ENCODE measurements around the gene PVALEF.
A peak's percentile ranks its signal among the peaks of the same experiment; 100 is the strongest.

The PVALEF gene

DNA sequence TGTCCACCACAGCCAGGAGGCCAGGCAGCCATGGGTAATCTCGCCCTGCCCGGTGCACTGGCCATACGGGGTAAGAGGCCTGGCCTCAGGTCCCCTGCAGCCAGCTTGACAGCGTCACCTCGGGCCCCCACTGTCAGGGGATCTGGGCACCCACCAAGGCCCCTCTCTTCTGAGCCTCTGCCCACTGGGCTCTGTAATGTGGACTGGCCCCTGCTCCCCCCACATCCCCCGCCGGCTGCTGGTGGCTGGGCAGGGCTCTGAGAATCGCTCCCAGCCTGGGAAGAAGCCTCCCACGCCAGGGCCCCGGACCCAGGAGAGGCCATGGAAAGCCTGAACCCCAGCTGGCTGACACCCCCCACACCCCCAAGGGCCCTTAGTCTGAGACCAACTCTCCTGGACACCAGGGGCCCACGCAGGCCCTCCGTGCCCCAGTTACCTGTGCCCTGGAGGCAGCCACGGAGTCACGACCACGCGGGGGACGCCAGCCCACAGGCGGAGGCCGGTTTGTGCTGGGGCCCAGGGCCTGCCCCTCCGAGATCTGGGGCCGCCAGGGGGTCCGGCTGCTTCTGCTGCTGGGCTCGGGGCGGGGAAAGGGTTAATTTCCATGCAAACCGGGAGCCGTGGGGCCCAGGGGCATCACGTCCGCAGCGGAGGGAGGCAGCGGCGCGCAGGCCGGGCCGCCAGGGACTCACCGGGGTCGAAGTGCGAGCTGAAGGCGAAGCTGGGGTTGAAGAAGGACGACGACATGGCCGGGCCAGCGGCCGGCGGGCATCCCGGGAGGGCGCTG, at the start of gene PVALEF:
Gene PVALEF (plus strand): TSS at position 262 of the 787 bp plus-strand sequence. CDS start 15,720 bp downstream, outside the sequence.
- peak; percentile 63 for DNase-seq (ENCODE audit: low spot score)

DNA sequence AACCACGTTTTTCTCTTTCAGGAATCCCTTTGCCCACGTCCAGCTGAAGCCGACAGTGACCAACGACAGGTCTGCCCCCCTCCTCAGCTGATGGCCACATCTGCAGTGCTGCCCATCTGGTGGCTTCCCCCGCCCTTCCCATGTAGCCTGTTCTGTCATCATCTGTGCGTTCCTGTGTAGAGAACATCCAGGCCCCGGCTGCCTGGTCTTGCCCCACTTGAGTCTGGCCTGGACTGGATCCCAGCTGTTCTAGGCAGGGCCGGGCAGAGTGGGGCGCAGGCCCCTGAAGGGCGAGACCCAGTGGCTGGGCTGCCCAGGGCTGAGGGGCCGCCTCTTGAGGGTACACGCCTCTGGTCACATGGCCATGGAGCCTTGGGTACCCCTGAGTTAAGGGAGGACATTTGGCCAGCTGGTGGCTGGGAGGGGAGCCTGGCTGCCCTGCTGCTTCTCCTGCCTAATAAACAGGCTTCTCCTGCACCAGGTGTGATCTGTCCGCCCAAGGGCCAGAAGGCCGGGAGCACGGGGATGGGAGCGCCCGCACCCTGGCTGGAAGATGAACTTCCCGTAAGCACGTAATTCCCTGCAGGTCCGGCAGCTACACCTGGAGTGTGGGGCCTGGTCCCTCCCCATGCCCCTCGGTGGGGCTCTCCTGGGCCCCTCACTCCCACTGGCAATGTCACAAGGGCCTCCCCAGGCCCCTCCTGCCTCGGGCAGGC, 49.4 kb upstream of the PVALEF start:
- peak; percentile 59 for DNase-seq (ENCODE audit: low spot score)

DNA sequence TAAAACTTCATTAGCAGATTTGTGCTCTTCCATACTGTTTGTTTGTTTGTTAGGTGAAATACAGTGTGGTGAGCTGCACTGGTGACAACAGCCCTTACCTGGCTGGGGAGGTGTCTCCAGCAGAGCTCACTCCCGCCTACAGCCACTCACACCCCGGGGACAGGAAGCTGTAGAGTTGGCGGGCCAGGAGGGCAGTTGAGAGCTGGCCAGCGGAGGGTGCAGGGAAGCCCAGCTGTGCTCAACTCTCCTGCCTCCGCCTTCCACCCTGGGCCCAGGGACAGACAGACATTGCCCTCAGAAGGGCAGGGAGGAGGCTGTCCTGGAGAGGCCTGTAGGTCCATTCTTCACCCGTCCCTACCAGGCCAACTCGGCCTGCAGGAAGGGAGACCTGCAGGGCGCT, 48.6 kb upstream of the PVALEF start:
- no peak for DNase-seq (ENCODE audit: low spot score)

GRCh38 chr17:81117672-81118198, 47.6 kb upstream of the PVALEF start:
- no peak for DNase-seq (ENCODE audit: low spot score)

GRCh38 chr17:81118308-81119221, 46.7 kb upstream of the PVALEF start:
- no peak for DNase-seq (ENCODE audit: low spot score)

- peak; percentile 97 for DNase-seq (ENCODE audit: low spot score)
Observed at GRCh38 chr17:81119223-81120148, 45.8 kb upstream of the PVALEF start.

GRCh38 chr17:81120149-81120484, 45.2 kb upstream of the PVALEF start:
- no peak for DNase-seq (ENCODE audit: low spot score)

DNA sequence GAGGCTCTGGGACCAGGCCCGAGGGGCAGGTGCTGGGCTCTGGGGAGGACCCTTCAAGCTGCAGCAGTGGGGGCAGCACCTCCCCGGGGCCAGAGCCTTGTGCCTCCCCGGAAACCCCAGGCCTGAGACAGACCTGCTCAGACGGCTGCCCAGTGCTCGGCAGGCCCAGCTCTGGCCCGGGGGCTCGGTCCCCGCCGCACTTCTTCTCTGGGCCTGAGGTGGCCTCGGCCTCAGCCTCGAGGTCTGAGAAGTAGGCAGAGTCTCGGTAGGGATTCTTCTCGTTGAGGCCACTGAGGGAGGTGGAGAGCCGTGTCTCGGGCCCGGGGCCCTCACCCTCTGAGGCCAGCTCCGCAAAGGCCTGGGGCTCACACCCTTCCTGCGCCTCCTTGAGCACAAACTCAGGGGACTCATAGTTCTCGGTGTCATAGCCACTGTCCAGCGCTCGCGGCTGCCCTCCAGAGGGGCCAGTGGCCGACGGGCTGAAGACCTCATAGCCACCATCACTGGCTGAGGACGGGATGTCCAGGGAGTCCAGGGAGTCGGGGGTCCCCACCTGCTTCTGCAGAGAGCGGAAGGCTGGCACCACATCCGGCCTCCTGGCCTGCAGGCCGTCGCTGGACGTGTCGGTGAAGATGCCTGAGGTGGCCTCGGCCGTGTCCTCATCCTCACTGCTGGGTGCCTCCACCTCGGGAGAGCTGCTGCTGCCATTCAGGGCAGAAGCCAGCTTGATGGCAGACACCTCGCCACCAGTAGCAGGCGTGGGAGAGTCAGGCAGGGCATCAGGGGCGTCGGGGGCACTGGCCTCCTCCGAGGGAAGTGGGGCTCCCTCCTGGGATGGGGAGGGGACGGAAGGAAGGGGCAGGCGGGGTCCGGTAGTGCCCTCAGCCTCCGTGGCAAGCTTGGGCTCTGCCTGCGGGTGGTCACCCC, 44.3 kb upstream of the PVALEF start:
- DNase-seq (ENCODE audit: low spot score) = no peak

DNA sequence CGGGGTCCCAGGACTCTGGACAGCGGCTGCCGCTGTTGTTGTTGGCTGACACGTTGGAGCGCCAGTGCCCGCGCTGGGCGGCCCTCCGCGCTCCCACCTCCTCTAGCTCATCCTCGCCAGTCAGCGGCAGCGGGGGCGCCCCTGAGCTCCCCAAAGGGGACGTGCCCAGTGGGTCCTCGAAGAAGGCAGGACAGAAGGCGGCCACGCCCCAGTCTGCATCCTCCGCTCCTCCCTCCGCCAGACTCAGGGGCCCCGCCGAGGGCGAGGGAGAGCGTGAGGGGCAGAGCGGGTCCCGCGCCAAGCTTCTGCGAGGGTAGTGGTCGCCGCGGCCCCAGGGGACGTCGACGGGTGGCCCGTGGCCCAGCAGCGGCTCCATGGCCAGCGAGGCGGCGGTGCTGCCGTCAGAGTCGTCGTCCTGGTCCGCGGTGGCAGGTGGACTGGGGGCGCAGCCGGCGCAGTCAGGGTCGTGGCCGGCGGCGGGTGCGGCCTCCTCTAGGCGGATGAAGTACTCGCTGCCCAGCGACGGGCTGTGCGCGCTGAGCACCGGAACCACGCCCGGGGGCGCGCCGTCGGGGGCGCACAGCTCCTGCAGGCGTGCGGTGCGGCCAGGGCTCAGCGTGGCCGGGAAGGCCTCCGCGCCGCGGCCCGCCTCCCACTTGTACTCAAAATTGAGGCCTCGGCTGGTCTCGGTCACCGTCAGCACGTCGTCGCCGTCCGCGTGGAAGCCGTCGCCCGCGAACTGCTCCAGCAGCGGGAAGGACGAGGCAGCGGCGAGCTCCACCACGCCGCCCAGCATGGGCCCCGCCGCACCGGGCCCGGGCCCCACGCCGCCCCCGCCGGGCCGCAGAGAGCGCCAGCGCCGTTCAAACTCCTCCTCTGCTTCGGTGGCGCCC, 43.2 kb upstream of the PVALEF start:
- DNase-seq (ENCODE audit: low spot score) = no peak

DNA sequence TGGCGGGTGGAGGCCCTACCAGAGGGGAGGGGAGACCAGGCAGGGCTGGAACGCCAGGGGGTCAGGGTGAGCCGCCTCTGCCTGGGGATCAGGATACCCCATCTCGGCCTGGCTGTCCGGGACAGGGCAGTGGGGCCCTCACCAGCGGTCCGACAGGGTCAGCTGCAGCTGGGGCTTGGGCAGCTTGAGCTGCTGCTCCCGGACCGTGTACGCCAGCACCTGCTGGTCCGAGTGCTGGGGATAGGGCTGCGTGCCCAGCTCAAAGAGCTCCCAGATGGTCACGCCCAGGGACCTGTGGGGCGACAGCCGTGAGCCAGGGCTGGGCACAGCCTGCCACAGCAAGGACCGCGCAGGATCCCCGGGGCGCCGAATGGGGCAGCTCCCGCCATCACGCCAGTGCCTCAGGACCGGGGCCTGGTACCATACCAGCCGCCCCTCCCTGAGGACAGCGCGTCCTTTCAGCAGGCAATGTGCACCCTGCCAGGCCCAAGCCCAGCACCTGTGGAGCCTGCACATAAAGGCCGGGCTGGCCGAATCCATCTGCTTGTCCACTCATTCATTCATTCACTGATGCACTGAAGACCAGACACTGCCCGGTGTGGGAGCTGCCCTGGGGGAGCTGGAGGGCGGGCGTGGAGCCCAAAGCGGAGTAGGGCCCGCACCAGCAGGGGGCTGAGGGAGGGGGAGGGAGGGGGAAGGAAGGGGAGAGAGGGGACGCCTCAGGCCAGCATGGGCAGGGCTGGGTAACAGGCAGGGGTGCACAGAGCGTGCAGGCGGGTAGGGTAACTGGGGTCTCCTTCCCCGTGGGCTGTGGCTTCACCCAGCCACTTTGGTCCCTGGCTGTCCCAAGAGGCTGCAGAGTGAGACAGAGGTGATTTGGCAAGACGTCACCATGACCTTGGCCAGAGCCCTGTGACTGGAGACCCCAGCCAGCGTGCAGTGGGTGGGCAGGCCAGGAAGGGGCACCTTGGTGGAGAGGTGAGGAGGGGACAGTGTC, 42.0 kb upstream of the PVALEF start:
- no peak for DNase-seq (ENCODE audit: low spot score)

DNA sequence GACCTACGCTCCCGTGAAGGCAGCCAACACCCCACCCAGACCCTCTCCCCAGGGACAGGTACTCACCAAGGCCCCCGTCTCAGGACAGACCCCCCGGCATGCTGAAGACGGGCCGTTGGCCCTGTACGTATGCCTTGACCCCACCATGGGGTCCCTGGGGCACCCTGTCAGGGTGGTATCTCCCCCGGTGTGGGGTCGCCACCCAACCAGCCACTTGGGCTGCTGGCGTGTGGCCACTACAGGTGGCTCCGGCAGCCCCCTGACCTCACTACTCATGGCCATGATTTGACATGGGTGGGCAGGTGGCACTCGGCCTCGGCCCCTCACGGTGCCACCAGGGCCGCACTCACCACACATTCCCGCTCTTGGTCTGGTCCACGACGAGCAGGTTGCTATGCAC, 40.9 kb upstream of the PVALEF start:
- no peak for DNase-seq (ENCODE audit: low spot score)

DNA sequence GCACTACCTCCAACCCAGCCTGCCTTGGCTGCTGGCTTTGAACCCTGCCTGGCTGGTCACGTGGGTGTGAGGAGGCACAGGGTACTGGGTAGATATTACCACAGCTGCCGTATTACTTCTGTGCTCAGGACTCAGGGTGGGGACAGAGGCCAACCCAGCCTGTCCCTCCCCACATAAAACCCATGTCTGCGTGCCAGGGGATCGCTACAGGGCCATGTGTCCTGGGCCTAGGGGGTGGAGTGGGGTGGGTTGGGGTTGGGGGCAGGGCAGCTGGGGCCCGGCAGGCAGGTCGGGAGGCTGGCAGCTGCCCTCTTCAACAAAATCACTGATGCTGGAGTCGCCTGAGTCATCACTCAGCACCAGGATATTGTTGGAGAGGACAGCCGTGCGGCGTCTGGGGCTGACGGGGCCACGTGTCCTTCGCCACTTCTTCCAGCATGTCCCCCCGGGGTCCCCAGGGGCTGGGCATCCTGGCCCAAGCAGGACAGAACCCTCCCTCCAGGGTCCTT, 39.7 kb upstream of the PVALEF start:
- DNase-seq (ENCODE audit: low spot score) = no peak

DNA sequence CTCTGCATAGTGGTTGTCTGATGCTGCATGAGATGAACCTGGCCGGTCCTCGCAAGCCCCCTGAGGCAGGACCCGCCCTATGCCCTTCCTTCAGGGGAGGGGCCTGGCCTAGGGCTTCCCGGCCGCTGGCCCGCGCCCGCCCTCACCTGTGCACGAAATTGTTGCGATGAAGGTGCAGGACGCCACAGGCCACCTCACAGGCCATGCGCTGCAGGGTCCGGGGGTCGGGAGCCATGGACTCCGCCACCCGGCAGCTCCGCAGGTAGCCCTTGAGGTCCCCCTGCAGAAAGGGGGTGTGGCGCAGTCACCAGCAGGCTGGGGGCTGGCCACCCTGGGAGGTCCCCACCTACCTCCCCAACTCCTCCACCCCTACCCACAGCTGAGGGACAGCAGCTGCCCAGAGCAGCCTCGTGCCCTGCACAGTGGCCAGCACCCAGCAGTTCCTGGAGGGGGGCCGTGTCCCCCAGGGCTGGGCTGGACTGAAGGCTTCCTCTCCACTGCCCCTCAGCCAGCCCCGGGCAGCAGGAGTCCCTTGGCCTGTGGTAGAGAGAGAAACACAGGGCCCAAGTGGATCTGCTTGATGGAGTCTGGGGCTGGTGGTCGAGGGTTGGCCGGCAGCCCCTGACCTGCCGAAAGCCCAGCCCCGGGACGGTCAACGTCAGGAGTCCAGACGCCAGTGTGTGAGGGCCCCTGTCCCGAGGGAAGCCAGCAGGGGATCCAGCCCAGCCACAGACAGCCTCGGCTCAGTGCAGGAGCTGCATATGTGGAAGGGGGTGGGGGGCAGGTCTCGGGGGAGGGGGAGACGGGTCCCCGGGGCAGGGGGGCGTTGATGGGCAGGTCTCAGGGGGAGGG, 38.8 kb upstream of the PVALEF start:
- DNase-seq (ENCODE audit: low spot score) = peak; percentile 79

DNA sequence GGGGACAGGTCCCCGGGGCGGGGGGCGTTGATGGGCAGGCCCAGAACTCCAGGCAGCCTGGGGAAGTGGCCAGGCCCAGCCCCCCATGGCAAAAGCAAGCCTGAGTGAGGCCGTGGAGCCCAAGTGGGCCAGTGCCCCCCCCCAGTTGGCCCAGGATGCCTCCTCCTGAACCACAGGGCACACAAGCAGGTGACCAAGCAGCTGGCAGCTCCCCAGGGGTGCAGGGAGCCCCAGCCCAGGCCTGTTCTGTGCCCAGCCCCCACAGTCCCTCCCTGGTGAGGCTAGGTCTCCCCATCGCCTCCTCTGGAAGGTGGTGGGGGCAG, 38.2 kb upstream of the PVALEF start:
- no peak for DNase-seq (ENCODE audit: low spot score)

GRCh38 chr17:81127526-81128177, 37.7 kb upstream of the PVALEF start:
- DNase-seq (ENCODE audit: low spot score) = no peak

DNA sequence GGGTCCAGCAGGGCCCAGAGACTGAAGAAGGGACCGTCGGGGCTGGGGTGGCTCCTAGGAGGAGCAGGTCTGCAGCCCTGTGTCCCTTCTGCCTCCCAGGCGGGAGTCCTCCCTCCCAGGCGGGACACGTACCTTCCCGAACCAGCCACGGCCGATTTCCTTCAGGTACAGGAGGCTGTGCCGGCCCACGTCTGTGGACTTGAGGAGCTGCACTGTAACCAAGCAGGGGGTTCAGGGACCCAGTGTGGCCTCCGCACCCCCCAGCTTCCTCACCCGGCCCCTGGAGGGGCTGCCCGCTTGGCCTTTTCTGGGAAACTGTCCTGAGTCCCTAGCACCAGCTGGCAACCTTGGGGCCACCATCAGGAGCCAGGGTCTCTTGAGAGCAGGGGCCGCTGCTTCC, 37.0 kb upstream of the PVALEF start:
- no peak for DNase-seq (ENCODE audit: low spot score)
